ENCODE results near the gene TMEM175.

Gene TMEM175

GRCh38 chr4:948936-949300, 16.7 kb downstream of the TMEM175 start:
- DNase-seq = no peak

- DNase-seq = no peak
These were observed 17.4 kb downstream of the TMEM175 start for GRCh38 chr4:949656-950055.

DNA sequence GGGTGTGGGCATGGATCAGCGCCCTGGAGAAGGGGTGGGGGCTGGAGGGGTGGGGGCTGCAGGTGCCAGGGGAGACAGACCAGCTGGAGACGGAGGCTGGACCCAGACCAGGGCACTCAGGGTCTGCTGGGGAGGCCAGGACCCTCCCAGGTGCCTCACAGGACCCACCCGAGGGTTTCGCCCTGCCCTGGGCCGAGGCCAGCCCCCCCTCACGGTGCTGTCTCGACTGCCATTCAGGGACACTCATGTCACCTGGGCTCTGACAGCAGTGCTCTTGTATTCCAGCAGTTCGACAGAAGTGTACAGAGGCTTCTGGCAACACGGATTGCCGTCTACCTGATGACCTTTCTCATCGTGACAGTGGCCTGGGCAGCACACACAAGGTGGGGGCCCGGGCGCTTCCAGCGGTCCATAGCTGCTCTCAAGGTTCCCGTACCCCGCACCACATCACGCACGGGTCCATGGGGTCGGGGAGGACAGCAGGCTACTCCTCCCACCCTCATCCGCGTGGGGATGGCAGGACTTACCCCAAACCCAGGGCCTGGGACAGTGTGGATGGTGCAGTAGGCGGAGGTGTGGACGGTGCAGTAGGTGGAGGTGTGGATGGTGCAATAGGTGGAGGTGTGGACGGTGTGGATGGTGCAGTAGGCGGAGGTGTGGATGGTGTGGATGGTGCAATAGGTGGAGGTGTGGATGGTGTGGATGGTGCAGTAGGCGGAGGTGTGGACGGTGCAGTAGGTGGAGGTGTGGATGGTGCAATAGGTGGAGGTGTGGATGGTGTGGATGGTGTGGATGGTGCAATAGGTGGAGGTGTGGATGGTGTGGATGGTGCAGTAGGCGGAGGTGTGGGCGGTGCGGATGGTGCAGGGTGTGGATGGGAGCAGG, 18.1 kb downstream of the TMEM175 start:
- no peak for DNase-seq

DNA sequence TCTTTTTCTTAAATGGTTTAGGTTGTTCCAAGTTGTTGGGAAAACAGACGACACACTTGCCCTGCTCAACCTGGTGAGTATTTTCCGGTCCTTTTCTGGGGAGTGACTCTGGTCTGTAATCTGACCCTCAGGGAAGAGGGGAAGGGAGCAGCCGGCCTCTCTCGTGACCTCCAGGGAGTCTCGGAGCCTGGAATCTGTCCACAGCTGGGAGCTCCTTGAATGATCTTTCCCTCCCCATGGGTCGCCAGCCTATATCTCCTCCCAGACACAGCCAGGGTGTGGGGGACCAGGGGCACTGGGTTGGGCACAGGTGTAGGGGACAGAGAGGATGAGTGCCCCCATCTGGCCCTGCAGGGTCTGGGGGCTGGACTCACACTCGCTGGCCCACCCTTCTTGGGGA, 18.9 kb downstream of the TMEM175 start:
- DNase-seq = no peak

DNA sequence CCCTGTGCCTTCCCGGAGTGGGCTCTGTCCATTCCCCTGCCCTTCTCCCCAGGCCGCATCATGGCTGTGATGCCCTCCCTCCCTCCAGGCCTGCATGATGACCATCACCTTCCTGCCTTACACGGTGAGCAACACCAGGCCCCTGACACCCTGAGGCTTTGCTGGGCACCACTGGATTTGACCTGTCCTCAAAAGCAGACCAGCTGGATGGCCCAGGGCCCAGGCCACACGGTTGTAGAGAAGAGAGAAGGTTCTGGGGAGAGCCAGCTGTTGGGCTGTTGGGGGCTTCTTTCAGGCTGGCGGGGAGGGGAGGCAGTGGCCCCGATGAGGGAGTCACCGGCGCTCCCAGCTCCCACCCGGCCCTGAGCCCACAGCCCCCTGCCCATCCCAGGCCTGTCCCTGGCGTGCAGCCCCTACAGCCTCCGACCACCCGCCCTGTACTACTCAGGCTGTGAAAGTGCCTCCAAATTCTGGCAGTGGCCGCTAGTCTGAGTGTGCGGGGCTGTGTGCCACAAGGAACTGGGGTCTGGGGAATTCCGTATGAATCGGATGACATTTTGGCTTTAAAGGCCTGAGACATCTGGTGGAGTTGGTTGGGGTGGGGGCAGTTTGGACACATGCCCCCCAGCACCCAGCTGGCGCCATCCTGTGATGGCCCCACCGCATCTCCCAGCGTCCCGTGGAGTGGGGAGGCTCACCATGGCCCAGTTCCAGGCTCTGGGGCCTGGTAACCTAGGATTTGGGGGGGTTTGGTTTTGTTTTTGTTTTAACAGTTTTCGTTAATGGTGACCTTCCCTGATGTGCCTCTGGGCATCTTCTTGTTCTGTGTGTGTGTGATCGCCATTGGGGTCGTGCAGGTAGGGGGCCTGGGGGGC, 19.6 kb downstream of the TMEM175 start:
- no peak for DNase-seq

DNA sequence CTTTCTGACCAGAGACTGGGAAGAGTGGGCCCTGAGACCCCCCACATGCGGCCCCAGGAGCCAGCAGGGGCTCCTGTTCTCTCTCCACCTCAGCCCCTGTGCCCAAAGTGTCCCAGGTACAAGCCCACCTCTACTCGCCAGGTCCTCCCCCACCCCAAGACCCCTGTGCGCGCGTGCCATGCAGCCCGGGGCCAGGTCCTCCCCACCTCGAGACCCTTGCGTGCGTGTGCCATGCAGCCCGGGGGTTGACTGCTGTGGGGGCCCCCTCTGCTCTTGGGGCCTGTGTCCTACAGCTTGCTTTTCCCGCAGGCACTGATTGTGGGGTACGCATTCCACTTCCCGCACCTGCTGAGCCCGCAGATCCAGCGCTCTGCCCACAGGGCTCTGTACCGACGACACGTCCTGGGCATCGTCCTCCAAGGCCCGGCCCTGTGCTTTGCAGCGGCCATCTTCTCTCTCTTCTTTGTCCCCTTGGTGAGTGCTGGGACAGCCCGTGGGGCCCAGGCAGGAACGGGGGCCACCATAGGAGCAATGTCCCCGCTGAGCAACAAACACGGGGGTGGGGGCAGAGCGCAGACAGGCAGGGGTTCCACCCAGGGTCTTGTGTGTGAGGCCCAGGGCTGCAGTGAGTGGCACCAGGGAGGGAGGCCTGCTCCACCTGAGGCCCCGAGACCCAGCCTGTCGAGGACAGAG, 20.8 kb downstream of the TMEM175 start:
- DNase-seq = no peak

DNA sequence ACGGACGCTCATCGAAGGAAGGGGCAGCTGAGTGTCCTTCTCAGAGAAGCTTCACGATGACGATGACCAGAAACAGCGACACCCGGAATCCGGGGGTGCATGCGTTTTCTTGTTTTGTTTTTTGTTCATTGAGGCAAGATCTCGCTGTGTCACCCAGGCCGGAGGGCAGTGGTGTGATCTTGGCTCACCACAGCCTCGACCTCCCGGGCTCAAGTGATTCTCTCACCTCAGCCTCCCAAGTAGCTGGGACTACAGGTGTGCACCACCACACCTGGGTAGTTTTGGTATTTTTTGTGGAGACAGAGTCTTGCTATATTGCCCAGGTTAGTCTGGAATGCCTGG, 21.3 kb downstream of the TMEM175 start:
- no peak for DNase-seq

GRCh38 chr4:954211-955020, 22.2 kb downstream of the TMEM175 start:
- DNase-seq = no peak

- DNase-seq = no peak
These were observed 23.1 kb downstream of the TMEM175 start for GRCh38 chr4:955161-955921.

GRCh38 chr4:955931-956381, 23.7 kb downstream of the TMEM175 start:
- no peak for DNase-seq

DNA sequence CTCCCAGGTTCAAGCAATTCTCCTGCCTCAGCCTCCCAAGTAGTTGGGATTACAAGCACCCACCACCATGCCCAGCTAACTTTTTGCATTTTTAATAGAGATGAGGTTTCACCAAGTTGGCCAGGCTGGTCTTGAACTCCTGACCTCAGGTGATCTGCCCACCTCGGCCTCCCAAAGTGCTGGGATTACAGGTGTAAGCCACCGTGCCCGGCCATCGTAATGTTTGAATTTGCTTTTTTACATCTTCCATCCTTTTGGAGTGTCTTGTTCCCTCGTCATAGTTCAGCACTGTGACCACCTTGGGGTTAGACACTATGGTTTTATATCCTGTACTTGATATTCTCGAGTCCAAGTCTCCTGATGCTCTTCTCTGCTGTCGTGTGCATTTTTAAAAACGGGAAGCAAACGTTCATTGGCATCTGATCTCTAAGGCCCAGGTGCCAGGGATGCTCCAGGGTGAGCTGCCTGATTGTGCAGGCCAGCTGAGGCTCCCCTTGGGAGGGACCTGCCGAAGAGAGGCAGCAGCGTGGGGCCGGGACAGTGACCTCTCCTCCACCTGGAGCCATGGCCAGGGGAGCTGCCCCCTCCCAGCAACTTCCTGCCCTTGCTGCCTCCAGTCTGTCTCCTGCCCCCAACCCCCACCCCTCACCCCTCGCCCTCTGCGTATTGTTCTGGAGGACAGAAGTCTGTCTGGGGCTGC, 24.4 kb downstream of the TMEM175 start:
- no peak for DNase-seq

- no peak for DNase-seq
These were observed 24.9 kb downstream of the TMEM175 start for GRCh38 chr4:957231-957580.

DNA sequence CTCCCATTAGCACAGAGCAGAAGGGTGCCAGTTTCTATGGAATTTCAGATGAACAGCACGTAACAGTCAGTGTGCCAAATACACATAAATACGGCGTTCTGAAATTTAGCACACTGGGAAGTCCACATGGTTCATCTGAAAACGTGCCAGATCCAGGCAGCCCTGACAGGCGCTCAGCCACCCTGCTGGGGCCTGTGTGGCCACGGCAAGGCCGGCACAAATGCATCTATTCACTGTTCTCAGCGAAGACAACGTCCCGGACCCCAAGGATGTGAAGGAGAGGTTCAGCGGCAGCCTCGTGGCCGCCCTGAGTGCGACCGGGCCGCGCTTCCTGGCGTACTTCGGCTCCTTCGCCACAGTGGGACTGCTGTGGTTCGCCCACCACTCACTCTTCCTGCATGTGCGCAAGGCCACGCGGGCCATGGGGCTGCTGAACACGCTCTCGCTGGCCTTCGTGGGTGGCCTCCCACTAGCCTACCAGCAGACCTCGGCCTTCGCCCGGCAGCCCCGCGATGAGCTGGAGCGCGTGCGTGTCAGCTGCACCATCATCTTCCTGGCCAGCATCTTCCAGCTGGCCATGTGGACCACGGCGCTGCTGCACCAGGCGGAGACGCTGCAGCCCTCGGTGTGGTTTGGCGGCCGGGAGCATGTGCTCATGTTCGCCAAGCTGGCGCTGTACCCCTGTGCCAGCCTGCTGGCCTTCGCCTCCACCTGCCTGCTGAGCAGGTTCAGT, 25.5 kb downstream of the TMEM175 start:
- DNase-seq = no peak

GRCh38 chr4:958314-958665, 26.0 kb downstream of the TMEM175 start:
- DNase-seq = no peak

DNA sequence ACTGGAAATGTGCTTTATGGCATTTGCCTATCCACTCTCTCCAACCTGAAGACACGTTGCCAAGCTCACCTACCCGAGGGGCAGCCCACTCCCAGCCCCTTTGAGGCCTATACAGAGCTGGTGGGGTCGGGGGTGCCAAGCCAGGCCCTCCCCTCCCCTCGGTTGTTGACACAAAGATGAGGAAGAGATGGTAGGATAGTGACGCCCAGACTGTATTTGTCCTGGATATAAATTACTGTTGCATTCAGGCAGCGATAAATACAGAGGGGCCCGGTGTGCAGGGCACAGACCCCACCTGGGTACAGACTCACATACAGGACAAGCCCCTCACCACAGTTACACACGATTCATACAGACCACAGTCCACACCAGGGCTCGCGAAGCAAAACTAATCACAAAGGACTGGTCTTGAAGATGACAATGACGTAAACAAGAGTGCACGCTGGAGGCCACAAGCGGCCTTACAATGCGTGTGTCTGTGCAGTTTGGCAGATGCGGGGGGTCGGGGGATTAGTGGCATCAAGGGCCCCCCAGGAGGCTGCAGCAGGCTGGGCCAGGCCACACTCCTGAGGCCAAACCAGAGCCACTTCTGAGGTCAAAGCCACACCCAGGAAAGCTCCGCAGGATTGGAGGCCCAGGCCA, 26.6 kb downstream of the TMEM175 start:
- no peak for DNase-seq

DNA sequence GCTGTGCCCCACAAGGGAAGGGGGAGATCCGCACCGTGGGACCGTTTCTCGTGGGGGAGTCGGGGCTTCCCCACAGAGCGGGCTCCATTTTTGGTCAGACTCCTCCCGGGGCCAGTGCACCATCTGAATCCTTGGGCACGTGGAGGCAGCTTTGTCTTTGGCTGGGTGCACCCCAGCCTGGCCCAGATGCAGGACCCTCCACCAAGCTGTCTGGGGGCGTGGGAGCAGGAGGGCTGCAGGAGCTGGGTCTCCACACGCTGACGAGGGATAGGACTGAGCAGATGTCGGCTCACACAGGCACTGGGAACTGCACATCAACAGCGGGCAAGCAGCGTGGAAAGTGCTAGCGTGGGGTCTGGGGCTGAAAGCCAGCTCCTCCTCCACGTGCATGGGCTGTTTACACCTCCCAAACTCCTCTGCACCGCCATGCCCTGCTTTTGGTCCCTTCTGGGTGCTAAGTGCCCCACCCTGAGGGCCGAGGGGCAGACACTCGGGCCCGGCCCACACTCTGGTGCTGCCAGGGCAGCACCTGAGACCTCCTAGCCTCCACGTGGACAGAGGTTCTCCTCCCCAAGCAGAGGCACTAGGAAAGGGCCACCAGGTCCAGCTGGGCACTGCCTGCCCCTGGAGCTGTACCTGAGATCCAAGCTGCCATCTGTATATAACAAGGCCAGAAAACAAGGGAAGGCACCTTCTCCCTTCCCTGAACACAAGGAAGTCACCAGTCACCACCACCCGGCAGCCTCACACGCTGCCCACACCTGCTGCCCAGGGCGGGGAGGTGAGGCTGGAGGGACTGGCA, 27.3 kb downstream of the TMEM175 start:
- DNase-seq = no peak

DNA sequence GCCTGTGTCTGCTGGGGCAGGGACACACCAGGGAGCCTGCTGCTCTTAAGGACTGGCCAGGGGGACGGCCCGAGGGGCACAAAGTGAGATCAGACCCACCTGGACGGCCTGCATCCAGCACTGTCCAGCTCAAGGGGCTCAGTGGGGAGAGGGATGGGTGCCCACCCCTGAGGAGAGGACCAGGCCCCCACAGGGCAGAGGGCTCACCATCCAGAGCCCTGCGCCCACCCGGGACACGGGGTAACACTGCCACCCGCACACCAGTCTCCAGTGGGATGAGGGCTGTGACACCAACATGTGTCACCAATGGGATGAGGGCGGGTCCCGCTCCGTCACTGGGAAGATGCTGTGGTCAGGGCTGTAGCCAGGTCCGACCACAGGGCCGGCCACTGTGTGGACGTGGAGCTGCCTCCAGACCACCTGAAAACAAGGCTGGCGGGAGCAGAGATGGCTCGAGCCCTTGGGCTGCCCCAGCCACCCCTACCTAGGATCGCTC, 27.9 kb downstream of the TMEM175 start:
- DNase-seq = no peak

DNA sequence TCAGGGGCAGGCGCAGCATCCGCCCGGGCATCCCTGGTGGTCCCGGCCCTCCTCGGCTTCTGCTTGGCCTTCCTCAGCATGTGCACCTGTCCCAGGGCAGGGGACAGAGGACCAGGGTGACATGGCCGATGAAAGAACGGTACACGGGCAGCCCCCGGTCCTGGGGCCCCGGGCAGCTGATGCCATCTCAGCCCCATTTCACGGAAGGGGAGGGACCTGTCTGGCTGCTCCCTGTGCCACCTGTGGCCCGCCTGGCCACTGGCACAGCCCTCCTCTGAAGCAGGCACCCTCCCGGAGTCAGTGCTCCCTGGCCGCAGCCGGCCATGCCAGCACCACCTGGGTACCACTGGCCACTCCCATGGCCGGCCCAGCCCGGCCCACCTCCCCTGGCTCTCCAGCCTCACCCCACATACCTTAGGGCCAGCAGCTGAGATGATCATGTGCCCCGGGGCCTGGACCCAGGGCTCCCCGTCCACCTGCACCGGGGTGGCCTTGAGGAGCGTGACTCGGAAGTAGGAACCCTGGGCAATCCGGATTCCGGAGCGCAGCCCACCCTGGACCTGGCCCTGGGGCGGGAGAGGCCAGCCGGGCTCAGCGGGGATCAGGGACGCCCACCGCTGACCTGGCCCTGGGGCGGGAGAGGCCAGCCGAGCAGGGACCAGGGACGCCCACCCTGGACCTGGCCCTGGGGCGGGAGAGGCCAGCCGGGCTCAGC, 28.5 kb downstream of the TMEM175 start:
- no peak for DNase-seq
